Measurements from ENCODE around the gene PIK3CA.

GRCh38 chr3:179108086-179108485 is 40.1 kb upstream of the PIK3CA start:
- TF ChIP-seq CTCF (IDR thresholded peaks at IDR 0.05), result no peak
- TF ChIP-seq POLR2A (IDR thresholded peaks at IDR 0.05), result no peak

Data from uterus (tissue), 2 donors.